Measurements from ENCODE around the gene WDR4.
"Not testable (repeated sequence)": the region's sequence is repeated elsewhere in the genome, so short reads cannot be mapped to it uniquely, and the experiment has no call there.

Gene WDR4

DNA sequence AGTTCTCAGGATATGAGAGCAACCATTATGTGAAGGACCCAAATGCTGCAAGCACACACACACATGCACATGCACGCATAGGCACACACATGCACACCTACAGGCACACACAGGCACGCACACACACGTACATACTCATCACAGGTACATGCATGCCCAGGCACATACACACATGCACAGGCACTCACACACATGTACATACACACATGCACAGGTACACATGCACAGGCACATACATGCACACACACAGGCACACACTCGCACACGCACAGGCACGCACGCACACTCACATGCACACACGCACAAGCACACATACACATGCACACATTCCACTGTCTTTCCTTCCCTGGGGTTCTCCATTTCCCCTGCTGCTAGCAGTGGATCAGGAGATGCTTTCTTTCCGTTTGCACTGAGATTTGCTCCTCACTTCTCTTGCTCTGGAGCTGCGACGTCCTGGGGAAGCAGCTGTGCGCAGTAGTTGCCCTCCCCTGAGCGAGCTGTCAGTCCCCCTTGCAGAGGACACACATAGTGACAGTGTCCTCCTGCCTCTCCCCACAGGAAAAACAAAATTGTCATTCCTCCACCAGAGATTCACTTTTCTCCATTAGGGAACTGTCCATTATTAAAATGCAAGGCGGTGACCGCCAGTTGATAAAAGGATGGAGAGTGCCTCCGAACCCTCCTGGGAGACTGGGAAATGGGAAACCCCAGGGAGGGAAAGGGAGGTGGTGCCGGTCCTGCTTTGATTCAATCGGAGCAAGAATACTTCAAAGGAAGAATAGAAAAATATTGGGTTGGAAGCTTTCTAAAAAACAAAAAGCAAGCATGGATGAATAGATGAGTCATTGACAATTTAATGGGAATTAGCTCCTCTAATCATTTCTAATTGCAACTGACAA lies 69.5 kb downstream of the WDR4 start:
- DNase-seq: no peak

GRCh38 chr21:42809171-42809570 lies 70.2 kb downstream of the WDR4 start:
- DNase-seq: no peak

GRCh38 chr21:42807938-42808613 lies 71.3 kb downstream of the WDR4 start:
- no peak for DNase-seq

DNA sequence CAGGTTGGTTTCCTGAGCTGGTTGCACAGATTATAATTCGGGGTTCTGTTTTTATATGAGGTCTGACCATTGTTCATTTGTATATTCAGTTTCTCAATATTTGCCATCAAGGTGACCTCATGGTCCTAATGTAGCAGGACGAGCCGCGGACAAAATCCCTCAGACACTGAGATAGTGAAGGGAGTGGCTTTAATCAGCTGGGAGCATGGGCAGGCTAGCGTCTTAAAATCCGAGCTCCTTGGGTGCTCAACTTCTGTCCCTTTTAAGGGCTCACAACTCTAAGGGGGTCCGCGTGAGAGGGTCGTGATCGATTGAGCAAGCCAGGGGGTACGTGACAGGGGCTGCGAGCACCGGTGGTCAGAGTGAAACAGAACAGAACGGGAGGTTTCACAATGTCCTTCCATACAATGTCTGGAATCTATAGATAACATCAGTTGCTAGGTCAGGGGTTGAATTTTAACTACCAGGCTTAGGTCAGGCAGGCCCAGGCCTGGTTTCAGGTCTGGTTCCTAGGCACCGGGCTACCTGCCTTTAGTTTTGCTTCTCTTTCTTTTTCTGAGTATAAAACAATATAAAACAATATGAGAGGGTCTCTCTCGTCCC lies 71.9 kb downstream of the WDR4 start:
- not testable (repeated sequence) for DNase-seq

DNA sequence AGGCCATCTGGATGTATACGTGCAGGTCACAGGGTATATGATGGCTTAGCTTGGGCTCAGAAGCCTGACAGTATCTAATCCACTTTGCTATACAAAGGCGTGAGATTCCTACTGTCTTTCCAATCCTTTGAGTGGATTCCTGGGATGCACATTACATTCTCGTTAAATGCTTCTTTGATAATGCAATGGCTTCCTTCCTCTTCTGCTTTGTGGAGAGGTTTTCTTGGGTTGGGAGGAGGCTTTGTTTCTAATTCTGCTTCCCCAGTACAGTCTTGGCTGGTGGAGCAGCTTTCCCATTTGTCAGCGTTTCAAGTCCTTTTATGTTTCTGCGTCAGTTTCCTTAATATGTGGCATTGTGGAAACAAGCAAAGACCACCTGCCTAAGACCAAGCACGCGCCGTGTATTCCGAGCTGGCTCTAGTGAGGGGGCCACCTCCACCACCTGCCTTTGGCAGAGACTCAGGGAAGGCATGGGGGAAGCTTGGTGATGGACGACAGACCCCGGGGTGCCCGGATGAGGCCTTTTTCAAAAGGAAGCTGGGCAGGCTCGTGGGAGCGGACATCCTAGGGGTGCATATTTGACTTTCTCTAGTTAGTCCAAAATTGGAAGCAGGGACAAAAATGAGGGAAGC lies 72.7 kb downstream of the WDR4 start:
- no peak for DNase-seq

DNA sequence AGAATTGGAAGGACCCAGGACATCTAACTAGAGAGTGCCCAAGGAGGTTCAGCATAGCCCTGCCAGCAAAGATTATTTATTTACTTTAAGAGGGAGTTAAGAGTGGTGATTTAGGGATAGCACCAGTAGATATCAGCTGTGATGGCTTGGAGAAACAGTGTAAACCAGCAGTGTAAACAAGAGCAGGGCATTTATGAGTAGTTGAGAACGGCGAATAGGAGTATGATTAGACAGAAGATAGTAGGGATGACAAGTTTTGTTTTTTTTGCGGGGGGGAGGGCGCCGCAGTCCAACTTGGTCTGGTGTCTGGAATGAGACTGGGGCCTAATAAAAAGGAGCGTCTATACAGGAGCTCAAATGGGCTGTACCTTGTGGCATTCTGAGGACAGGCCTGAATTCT lies 77.7 kb downstream of the WDR4 start:
- not testable (repeated sequence) for DNase-seq

GRCh38 chr21:42799948-42800347 lies 79.4 kb downstream of the WDR4 start:
- DNase-seq: peak in 1 of 2 donors; percentile 54

GRCh38 chr21:42799516-42799915 lies 79.8 kb downstream of the WDR4 start:
- DNase-seq: no peak
